Right atrium auricular region (tissue), 2 donors: ENCODE data around the gene EIF3B. TPM values are rescaled to one million over a fixed set of nuclear protein-coding genes. Genes with fewer than 3 reads are reported as not detected.
A peak's percentile ranks its signal among the peaks of the same experiment; 100 is the strongest.
"Not testable (repeated sequence)": the region's sequence is repeated elsewhere in the genome, so short reads cannot be mapped to it uniquely, and the experiment has no call there.

Source experiments
- DNase-seq: peaks from one replicate; pipeline ENCODE4 v3.0.0-alpha.2; 2019; ENCODE audit warnings: low spot score
- H3K27ac ChIP-seq, 2 donors: fragments of 200-600 bp; sonication (generic); 1 replicate in 1 of 2; 2 replicates in 1 of 2; pipeline ENCODE4 v1.5.1; 2016 to 2019
- H3K27me3 ChIP-seq, 2 donors: fragments of 200-600 bp; sonication (generic); one replicate each; pipeline versions ENCODE4 v1.5.1 to v1.6.0; 2017 to 2019
- H3K36me3 ChIP-seq: fragments of 200-600 bp; sonication (generic); one replicate; pipeline ENCODE4 v1.5.1; 2016
- H3K4me1 ChIP-seq, 2 donors: fragments of 200-600 bp; sonication (generic); one replicate each; pipeline versions ENCODE4 v1.5.1 to v1.6.0; 2017 to 2019
- H3K4me3 ChIP-seq, 2 donors: fragments of 200-600 bp; sonication (generic); 1 replicate in 1 of 2; 2 replicates in 1 of 2; pipeline ENCODE4 v1.5.1; 2017 to 2019; ENCODE audit warnings: mild to moderate bottlenecking in 1 of 2, moderate library complexity in 1 of 2
- H3K9me3 ChIP-seq, 2 donors: fragments of 200-600 bp; sonication (generic); one replicate each; pipeline ENCODE4 v1.5.1; 2019
- CTCF ChIP-seq, 2 donors: fragments of 200-600 bp; sonication (generic); IDR thresholded peaks; one replicate each; pipeline ENCODE4 v1.5.1; 2019; ENCODE audit warnings: antibody characterized with exemption in 2 of 2
- total RNA-seq, 2 donors: library from RNA; depleted of rRNA; stranded (reverse); fragments of >200 nt; gene quantifications; one replicate each; pipeline ENCODE4 v1.1.0, GENCODE V29; 2016

EIF3B gene
- 10 to 100 TPM; 51.4 to 66.9 TPM for total RNA-seq

- TF ChIP-seq CTCF (IDR thresholded peaks at IDR 0.05), result no peak
- peaks cover 0 to 46% of the 10 kb centered on the region in 2 donors for H3K4me1 ChIP-seq
- peak within 1 kb of the TSS; percentile 92 to 98 for H3K4me3 ChIP-seq
- H3K27ac ChIP-seq, result peak within 1 kb of the TSS; percentile 97 to 100
- H3K9me3 ChIP-seq, result no peaks in the 10 kb centered on the region
- peak; percentile 89 for DNase-seq
- H3K36me3 ChIP-seq, result no peaks in the 10 kb centered on the region
- H3K27me3 ChIP-seq, result no peaks in the 10 kb centered on the region
Measured at GRCh38 chr7:2354186-2354938, at the start of gene EIF3B. TSS of gene EIF3B (plus strand) at chr7:2354827. CDS start at chr7:2354922, 95 bp downstream.

GRCh38 chr7:2305258-2305657 lies 49.4 kb upstream of the EIF3B start:
- H3K4me3 ChIP-seq, result peak overlapping the region in 1 of 2 donors; percentile 23
- H3K36me3 ChIP-seq, H3K9me3 ChIP-seq, H3K27me3 ChIP-seq, DNase-seq: not testable (repeated sequence)
- H3K27ac ChIP-seq, result peak overlapping the region; percentile 66 to 76
- peaks cover 0 to 25% of the 10 kb centered on the region in 2 donors for H3K4me1 ChIP-seq

- no peak overlapping the region for H3K27ac ChIP-seq
- no peak for DNase-seq
- H3K36me3 ChIP-seq, result no peaks in the 10 kb centered on the region
Measured at GRCh38 chr7:2306688-2307087, 47.9 kb upstream of the EIF3B start.

GRCh38 chr7:2307690-2308107 lies 46.9 kb upstream of the EIF3B start:
- Histone ChIP-seq H3K27me3 (no peaks in the 10 kb centered on the region), H3K4me3 (no peak overlapping the region), H3K4me1 (peaks cover 0 to 35% of the 10 kb centered on the region in 2 donors), H3K36me3 (no peaks in the 10 kb centered on the region), H3K27ac (no peak overlapping the region), H3K9me3 (no peaks in the 10 kb centered on the region)
- TF ChIP-seq CTCF (IDR thresholded peaks at IDR 0.05), result no peak
- DNase-seq, result no peak

More at GRCh38 chr7:2306688-2307087, 47.9 kb upstream of the EIF3B start:
- Histone ChIP-seq H3K4me1 (peaks cover 0 to 25% of the 10 kb centered on the region in 2 donors), H3K27me3 (no peaks in the 10 kb centered on the region), H3K9me3 (no peaks in the 10 kb centered on the region), H3K4me3 (no peak overlapping the region)
- TF ChIP-seq CTCF (IDR thresholded peaks at IDR 0.05), result no peak

- Histone ChIP-seq H3K4me3 (no peak overlapping the region), H3K36me3 (no peaks in the 10 kb centered on the region), H3K4me1 (peaks cover 0 to 36% of the 10 kb centered on the region in 2 donors), H3K27me3 (no peaks in the 10 kb centered on the region), H3K9me3 (no peaks in the 10 kb centered on the region), H3K27ac (peak overlapping the region in 1 of 2 donors; percentile 65)
- no peak for DNase-seq
- TF ChIP-seq CTCF (IDR thresholded peaks at IDR 0.05), result no peak
Measured at GRCh38 chr7:2309889-2310331, 44.7 kb upstream of the EIF3B start.

GRCh38 chr7:2312267-2312929 lies 42.2 kb upstream of the EIF3B start:
- TF ChIP-seq CTCF (IDR thresholded peaks at IDR 0.05), result no peak
- Histone ChIP-seq H3K4me1 (peaks cover 0 to 32% of the 10 kb centered on the region in 2 donors), H3K9me3 (no peaks in the 10 kb centered on the region), H3K36me3 (no peaks in the 10 kb centered on the region), H3K4me3 (no peak overlapping the region), H3K27me3 (no peaks in the 10 kb centered on the region), H3K27ac (peak overlapping the region; percentile 13 to 15)
- DNase-seq, result no peak
